ENCODE measurements around the gene TNS3.

GRCh38 chr7:47297120-47297519, 284.8 kb downstream of the TNS3 start:
- TF ChIP-seq CTCF (IDR thresholded peaks at IDR 0.05): no peak
- no peak for TF ChIP-seq POLR2A (IDR thresholded peaks at IDR 0.05; ENCODE audit: low read depth)
- no peak for TF ChIP-seq POLR2AphosphoS5 (IDR thresholded peaks at IDR 0.05)
